Caco-2 (cell line): Measurements from ENCODE around the gene CCDC137. TPM values are rescaled to one million over a fixed set of nuclear protein-coding genes. Genes with fewer than 3 reads are reported as not detected.
A peak's percentile ranks its signal among the peaks of the same experiment; 100 is the strongest.

Experiments
- BruUV-seq: library from RNA; stranded (reverse); fragments of 400-500 nt; replicated peaks from 2 replicates; lab custom pipeline; 2021; lab: Mats Ljungman, UMichigan
- CTCF ChIA-PET: fragments of 300-600 bp; sonication (Branson Sonifier 250); formaldehyde crosslinking; loops from one replicate; lab custom pipeline; 2022; ENCODE audit warnings: antibody characterized with exemption; lab: Charles Lee
- POLR2A ChIA-PET: fragments of 300-600 bp; sonication (Branson Sonifier 250); formaldehyde crosslinking; loops from one replicate; lab custom pipeline; 2022; ENCODE audit warnings: antibody characterized with exemption; lab: Charles Lee
- DNase-seq, 2 experiments: peaks; one replicate each; pipeline versions ENCODE4 v3.0.0 to v3.0.0-alpha.2; 2020 to 2022
- H3K27me3 ChIP-seq: replicated peaks from 2 replicates; pipeline ENCODE4 v1.6.0; 2011; ENCODE audit warnings: low read length; ENCODE audit not compliant: control insufficient read depth, insufficient read depth
- H3K36me3 ChIP-seq: 2 replicates; pipeline ENCODE4 v1.5.1; 2011; ENCODE audit warnings: low read length; ENCODE audit not compliant: control insufficient read depth, insufficient read depth
- H3K4me1 ChIP-seq: fragments of 250-450 bp; sonication (Bioruptor Pico); 2 replicates; pipeline ENCODE4 v1.5.1; 2020; ENCODE audit warnings: mild to moderate bottlenecking
- H3K4me3 ChIP-seq: 2 replicates; pipeline ENCODE4 v1.5.1; 2011; ENCODE audit warnings: low read depth, mild to moderate bottlenecking, control low read depth, low read length
- H3K9me3 ChIP-seq: fragments of 250-450 bp; sonication (Bioruptor Pico); 2 replicates; pipeline ENCODE4 v1.5.1; 2020; ENCODE audit warnings: mild to moderate bottlenecking, moderate library complexity
- H3K27ac Mint-ChIP-seq: one replicate; pipeline ENCODE4 v1.8.0; 2022; ENCODE audit warnings: mixed read lengths; ENCODE audit not compliant: unreplicated experiment
- H3K27me3 Mint-ChIP-seq: one replicate; pipeline ENCODE4 v1.8.0; 2022; ENCODE audit warnings: mixed read lengths; ENCODE audit not compliant: insufficient read depth, unreplicated experiment
- H3K36me3 Mint-ChIP-seq: one replicate; pipeline ENCODE4 v1.8.0; 2022; ENCODE audit warnings: mild to moderate bottlenecking, mixed read lengths; ENCODE audit not compliant: insufficient read depth, unreplicated experiment
- H3K4me1 Mint-ChIP-seq: one replicate; pipeline ENCODE4 v1.8.0; 2022; ENCODE audit warnings: low read depth, mixed read lengths; ENCODE audit not compliant: unreplicated experiment
- H3K4me3 Mint-ChIP-seq: one replicate; pipeline ENCODE4 v1.8.0; 2022; ENCODE audit warnings: mild to moderate bottlenecking, moderate library complexity, mixed read lengths; ENCODE audit not compliant: unreplicated experiment
- H3K9me3 Mint-ChIP-seq: one replicate; pipeline ENCODE4 v1.8.0; 2022; ENCODE audit warnings: mixed read lengths; ENCODE audit not compliant: unreplicated experiment
- intact Hi-C: fragments of 100-400 bp; cut with micrococcal nuclease; formaldehyde crosslinking; loops from one replicate; pipeline ENCODE4 v1.10.0; 2022; ENCODE audit not compliant: unreplicated experiment
- total RNA-seq: library from RNA; stranded (reverse); gene quantifications from 2 replicates; pipeline ENCODE4 v1.2.3, GENCODE V29; 2022
- TF ChIP-seq, protein P1 (sequence below), 2 experiments: fragments of 200-600 bp in 1 of 2; IDR thresholded peaks; 1 replicate in 1 of 2; 2 replicates in 1 of 2; pipeline versions ENCODE4 v1.5.1 to v1.8.0; 2011 to 2022; ENCODE audit warnings: antibody characterized with exemption in 1 of 2, control low read depth in 1 of 2, inconsistent platforms in 1 of 2, low read depth in 1 of 2, low read length in 1 of 2, mild to moderate bottlenecking in 1 of 2, moderate library complexity in 1 of 2; ENCODE audit not compliant: insufficient read depth in 1 of 2, severe bottlenecking in 1 of 2, unreplicated experiment in 1 of 2

The CCDC137 gene
- total RNA-seq, 1 experiment from 2014 or later = 50.5 TPM

DNA sequence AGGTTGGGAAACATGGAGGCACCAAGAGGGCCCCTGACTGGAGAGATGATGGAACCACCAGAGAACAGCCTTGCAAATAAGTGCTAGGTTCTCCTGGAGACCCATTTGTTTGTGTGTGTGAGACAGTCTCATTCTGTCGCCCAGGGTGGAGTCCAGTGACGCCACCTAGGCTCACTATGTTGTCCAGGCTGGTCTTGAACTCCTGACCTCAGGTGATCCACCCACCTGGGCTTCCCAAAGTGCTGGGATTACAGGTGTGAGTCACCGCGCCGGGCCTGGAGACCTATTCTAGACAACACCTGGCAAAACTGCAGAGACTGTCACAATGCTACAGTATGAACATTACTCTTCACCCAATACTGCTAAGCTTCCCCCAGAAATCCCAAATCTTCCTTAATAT lies 31.1 kb upstream of the CCDC137 start:
- Histone ChIP-seq H3K9me3 (no peaks in the 10 kb centered on the region), H3K27me3 (no peaks in the 10 kb centered on the region), H3K36me3 (no peaks in the 10 kb centered on the region), H3K4me3 (peak overlapping the region; percentile 90), H3K4me1 (peaks cover 9% of the 10 kb centered on the region; the same call in 1 of the 2 replicates)
- CTCF ChIA-PET = no interaction called here
- POLR2A ChIA-PET = no interaction called here
- intact Hi-C loops = no loop called here
- Mint-ChIP-seq H3K36me3 (peaks cover 46% of the 10 kb centered on the region), H3K27me3 (no peaks in the 10 kb centered on the region), H3K4me3 (peak overlapping the region; percentile 88), H3K9me3 (no peaks in the 10 kb centered on the region), H3K4me1 (no peaks in the 10 kb centered on the region), H3K27ac (peak overlapping the region; percentile 89)
- TSS peak; percentile 64 for BruUV-seq
- TF ChIP-seq, protein P1, sequence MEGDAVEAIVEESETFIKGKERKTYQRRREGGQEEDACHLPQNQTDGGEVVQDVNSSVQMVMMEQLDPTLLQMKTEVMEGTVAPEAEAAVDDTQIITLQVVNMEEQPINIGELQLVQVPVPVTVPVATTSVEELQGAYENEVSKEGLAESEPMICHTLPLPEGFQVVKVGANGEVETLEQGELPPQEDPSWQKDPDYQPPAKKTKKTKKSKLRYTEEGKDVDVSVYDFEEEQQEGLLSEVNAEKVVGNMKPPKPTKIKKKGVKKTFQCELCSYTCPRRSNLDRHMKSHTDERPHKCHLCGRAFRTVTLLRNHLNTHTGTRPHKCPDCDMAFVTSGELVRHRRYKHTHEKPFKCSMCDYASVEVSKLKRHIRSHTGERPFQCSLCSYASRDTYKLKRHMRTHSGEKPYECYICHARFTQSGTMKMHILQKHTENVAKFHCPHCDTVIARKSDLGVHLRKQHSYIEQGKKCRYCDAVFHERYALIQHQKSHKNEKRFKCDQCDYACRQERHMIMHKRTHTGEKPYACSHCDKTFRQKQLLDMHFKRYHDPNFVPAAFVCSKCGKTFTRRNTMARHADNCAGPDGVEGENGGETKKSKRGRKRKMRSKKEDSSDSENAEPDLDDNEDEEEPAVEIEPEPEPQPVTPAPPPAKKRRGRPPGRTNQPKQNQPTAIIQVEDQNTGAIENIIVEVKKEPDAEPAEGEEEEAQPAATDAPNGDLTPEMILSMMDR (IDR thresholded peaks at IDR 0.05; ENCODE audit: insufficient read depth in 1 of 2, low read depth in 1 of 2, low read length in 1 of 2, severe bottlenecking in 1 of 2, unreplicated experiment in 1 of 2) = no peak
- DNase-seq = peak in 1 of 2 experiments; percentile 23

DNA sequence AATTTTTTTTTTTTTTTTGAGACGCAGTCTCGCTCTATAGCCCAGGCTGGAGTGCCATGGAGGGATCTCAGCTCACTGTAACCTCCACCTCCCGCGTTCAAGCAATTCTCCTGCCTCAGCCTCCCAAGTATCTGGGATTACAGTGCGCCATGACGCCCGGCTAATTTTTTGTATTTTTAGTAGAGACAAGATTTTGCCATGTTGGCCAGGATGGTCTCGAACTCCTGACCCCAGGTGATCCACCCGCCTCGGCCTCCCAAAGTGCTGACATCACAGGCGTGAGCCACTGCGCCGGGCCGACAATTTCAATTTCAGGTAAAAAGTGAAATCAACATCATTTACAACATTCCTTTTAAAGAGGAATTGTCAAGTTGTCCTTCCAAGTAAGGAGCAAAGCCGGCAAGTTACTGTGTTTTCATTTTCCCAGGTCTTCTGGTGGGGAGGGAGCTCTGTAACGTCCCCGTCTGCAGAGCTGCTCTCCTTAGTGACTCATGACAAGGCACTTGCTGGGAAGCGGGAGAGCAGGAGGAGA lies 30.5 kb upstream of the CCDC137 start:
- Histone ChIP-seq H3K36me3 (no peaks in the 10 kb centered on the region), H3K27me3 (no peaks in the 10 kb centered on the region), H3K9me3 (no peaks in the 10 kb centered on the region), H3K4me3 (peak overlapping the region; percentile 90), H3K4me1 (peaks cover 9% of the 10 kb centered on the region; the same call in 1 of the 2 replicates)
- peak overlapping the region; percentile 89 for H3K27ac Mint-ChIP-seq
- ChIA-PET CTCF (interaction anchor here (0.7 kb wide), 1 partner anchor 159 kb away, joined by 3 read pairs; no protein-coding TSS in a partner anchor), POLR2A (interaction anchor here (0.6 kb wide), 1 partner anchor 970 kb away, joined by 3 read pairs; no protein-coding TSS in a partner anchor)
- peak overlapping the region; percentile 88 for H3K4me3 Mint-ChIP-seq
- no peaks in the 10 kb centered on the region for H3K9me3 Mint-ChIP-seq
- H3K36me3 Mint-ChIP-seq = peaks cover 41% of the 10 kb centered on the region
- H3K27me3 Mint-ChIP-seq = no peaks in the 10 kb centered on the region
- no peaks in the 10 kb centered on the region for H3K4me1 Mint-ChIP-seq
- BruUV-seq = no TSS peak
- intact Hi-C loops = no loop called here
- TF ChIP-seq, protein P1 (IDR thresholded peaks at IDR 0.05; ENCODE audit: insufficient read depth in 1 of 2, low read depth in 1 of 2, low read length in 1 of 2, severe bottlenecking in 1 of 2, unreplicated experiment in 1 of 2) = no peak
- peak in 1 of 2 experiments; percentile 8 for DNase-seq

GRCh38 chr17:81636505-81637288 lies 29.8 kb upstream of the CCDC137 start, which contains the start of the genes NPLOC4 and TSPAN10:
Gene NPLOC4 (minus strand): TSS chr17:81637112. CDS start chr17:81636930, 182 bp downstream.
Gene TSPAN10 (plus strand): TSS chr17:81637196. CDS start chr17:81642413, 5,217 bp downstream.
- no TSS peak for BruUV-seq
- Mint-ChIP-seq H3K27me3 (no peaks in the 10 kb centered on the region), H3K36me3 (peaks cover 37% of the 10 kb centered on the region), H3K4me1 (no peaks in the 10 kb centered on the region), H3K4me3 (peak within 1 kb of the TSS; percentile 88), H3K27ac (peak within 1 kb of the TSS; percentile 89), H3K9me3 (no peaks in the 10 kb centered on the region)
- peak; percentile 86 to 93 for DNase-seq
- intact Hi-C loops = no loop called here
- TF ChIP-seq, protein P1 (IDR thresholded peaks at IDR 0.05; ENCODE audit: insufficient read depth in 1 of 2, low read depth in 1 of 2, low read length in 1 of 2, severe bottlenecking in 1 of 2, unreplicated experiment in 1 of 2) = no peak
- peaks cover 9% of the 10 kb centered on the region; the same call in 1 of the 2 replicates for H3K4me1 ChIP-seq
- POLR2A ChIA-PET = interaction anchor here (0.6 to 1.0 kb wide), 2 partner anchors 414 to 970 kb away, joined by 3 to 4 read pairs; no protein-coding TSS in a partner anchor
- H3K27me3 ChIP-seq = no peaks in the 10 kb centered on the region
- CTCF ChIA-PET = interaction anchor here (0.7 kb wide), 1 partner anchor 158 kb away, joined by 3 read pairs; no protein-coding TSS in a partner anchor
- H3K36me3 ChIP-seq = no peaks in the 10 kb centered on the region
- H3K9me3 ChIP-seq = no peaks in the 10 kb centered on the region
- H3K4me3 ChIP-seq = peak within 1 kb of the TSS; percentile 90
